ENCODE data around the gene ALDH4A1. TPM values are rescaled to one million over a fixed set of nuclear protein-coding genes. Genes with fewer than 3 reads are reported as not detected.
"Not testable (repeated sequence)": the region's sequence is repeated elsewhere in the genome, so short reads cannot be mapped to it uniquely, and the experiment has no call there.

Gene ALDH4A1
- total RNA-seq, 1 donor from 2014 or later = 16.6 TPM

DNA sequence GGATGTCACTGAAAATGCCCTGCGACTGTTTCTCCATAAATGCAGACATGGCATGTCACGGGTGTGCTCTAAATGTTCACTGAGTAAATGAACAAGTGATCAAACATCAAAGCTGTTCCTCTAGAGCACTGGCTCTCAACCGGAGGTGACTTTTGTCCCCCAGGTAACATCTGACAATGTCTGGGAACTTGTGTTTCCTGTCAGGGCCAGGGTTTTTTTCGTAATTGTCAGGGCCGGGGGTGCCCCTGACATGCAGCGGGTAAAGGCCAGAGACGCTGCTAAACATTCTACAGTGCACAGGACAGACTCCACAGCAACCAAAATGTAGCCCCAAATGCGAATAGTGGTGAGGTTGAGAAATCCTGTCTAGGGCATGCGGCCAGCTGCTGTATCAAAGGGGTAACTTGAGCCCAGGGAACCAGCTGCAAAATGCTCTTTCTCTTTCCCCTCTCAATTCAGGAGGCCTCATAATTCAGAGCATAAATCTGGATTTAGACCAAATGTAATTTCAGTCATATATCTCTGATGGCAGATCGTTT is 2.0 kb downstream of the ALDH4A1 start:
- H3K4me1 ChIP-seq = peaks cover 6 to 9% of the 10 kb centered on the region in 2 donors
- no peak for DNase-seq (ENCODE audit: low spot score in 2 of 2)
- intact Hi-C loops (cut with DNase I) = loop anchor here (5.0 kb wide), 1 partner anchor 307 kb away; no protein-coding TSS in a partner anchor
- H3K4me3 ChIP-seq = no peak overlapping the region
- H3K36me3 ChIP-seq = no peaks in the 10 kb centered on the region
- H3K9me3 ChIP-seq = no peaks in the 10 kb centered on the region
- H3K27ac ChIP-seq = no peak overlapping the region
- TF ChIP-seq, protein P1, sequence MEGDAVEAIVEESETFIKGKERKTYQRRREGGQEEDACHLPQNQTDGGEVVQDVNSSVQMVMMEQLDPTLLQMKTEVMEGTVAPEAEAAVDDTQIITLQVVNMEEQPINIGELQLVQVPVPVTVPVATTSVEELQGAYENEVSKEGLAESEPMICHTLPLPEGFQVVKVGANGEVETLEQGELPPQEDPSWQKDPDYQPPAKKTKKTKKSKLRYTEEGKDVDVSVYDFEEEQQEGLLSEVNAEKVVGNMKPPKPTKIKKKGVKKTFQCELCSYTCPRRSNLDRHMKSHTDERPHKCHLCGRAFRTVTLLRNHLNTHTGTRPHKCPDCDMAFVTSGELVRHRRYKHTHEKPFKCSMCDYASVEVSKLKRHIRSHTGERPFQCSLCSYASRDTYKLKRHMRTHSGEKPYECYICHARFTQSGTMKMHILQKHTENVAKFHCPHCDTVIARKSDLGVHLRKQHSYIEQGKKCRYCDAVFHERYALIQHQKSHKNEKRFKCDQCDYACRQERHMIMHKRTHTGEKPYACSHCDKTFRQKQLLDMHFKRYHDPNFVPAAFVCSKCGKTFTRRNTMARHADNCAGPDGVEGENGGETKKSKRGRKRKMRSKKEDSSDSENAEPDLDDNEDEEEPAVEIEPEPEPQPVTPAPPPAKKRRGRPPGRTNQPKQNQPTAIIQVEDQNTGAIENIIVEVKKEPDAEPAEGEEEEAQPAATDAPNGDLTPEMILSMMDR (IDR thresholded peaks at IDR 0.05) = no peak
- H3K27me3 ChIP-seq = no peaks in the 10 kb centered on the region

DNA sequence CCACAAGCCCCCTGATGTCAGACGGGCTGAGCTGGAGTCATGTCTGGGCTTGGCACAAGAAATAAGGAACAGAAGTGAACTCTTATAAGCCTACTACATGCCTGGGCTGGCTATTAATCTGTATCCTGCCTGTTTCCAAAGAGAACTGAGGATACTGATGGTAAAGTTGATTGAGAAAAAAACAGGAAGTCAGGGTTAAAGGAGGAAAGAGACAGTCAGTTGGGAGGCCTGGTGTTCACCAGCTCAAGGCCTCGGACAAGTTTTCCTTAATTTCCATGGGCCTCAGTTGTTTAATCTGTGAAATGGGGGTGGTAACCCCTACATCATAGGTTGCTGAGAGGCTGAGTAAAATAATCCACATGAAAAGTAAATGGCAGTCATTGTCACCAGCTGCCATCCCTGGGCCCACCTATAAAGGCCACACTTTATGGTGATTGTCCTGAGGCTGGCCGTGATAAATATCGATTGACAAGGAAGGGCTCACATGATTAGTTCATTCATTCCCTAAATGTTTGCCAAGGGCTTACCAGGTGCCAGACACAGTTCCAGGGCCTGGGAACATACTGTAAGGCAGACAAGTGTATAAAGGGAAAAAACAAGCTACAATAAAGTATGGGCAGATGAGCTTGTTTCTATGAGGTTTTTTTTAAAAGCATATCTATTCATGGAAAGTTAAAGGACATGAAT is 2.8 kb downstream of the ALDH4A1 start:
- H3K4me3 ChIP-seq = no peak overlapping the region
- intact Hi-C loops (cut with DNase I) = loop anchor here (5.0 kb wide), 1 partner anchor 308 kb away; no protein-coding TSS in a partner anchor
- H3K9me3 ChIP-seq = no peaks in the 10 kb centered on the region
- H3K36me3 ChIP-seq = no peaks in the 10 kb centered on the region
- TF ChIP-seq, protein P1 (IDR thresholded peaks at IDR 0.05) = no peak
- no peak for DNase-seq (ENCODE audit: low spot score in 2 of 2)
- H3K27ac ChIP-seq = no peak overlapping the region
- H3K27me3 ChIP-seq = no peaks in the 10 kb centered on the region
- H3K4me1 ChIP-seq = peaks cover 6 to 9% of the 10 kb centered on the region in 2 donors

DNA sequence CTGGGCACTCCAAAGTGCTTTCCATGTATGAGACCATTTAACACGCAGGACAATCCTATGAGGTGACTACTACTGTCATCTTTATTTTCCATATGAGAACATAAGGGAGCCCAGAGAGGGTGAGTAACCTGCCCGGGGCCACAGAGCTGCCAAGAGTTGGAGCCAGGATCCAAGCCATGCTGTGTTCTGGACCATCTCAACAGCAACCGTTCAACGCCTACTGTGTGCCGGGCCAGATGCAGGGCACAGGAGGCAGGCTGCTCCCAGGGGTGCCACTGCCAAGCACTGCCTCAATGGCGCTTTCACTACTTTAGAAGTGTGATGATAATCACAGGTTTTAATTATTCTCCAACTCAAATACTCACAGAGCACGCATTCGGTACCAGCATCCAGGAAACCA is 3.8 kb downstream of the ALDH4A1 start:
- Histone ChIP-seq H3K4me3 (no peak overlapping the region), H3K9me3 (no peaks in the 10 kb centered on the region), H3K27me3 (no peaks in the 10 kb centered on the region), H3K36me3 (no peaks in the 10 kb centered on the region), H3K4me1 (peaks cover 4 to 5% of the 10 kb centered on the region in 2 donors), H3K27ac (no peak overlapping the region)
- no peak for DNase-seq (ENCODE audit: low spot score in 2 of 2)
- TF ChIP-seq, protein P1 (IDR thresholded peaks at IDR 0.05) = no peak
- intact Hi-C loops (cut with DNase I) = no loop called here

DNA sequence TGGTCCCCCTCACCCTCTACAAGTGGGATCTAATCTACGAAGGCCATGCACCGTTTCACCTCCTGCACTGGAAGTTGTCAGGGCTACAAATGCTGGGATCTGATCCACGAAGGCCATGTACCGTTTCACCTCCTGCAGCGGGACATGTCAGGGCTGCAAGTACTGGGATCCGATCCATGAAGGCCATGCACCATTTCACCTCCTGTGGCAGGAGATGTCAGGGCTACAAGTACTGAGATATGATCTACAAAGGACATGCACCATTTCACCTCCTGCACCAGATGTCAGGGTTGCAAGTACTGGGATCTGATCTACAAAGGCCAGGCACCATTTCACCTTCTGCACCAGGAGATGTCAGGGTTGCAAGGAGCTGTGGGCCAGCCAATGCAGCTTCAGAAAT is 7.0 kb downstream of the ALDH4A1 start:
- no peak for DNase-seq (ENCODE audit: low spot score in 2 of 2)
- Histone ChIP-seq H3K27ac (no peak overlapping the region), H3K4me1 (peaks cover 5 to 9% of the 10 kb centered on the region in 2 donors), H3K9me3 (no peaks in the 10 kb centered on the region), H3K4me3 (no peak overlapping the region), H3K27me3 (no peaks in the 10 kb centered on the region), H3K36me3 (no peaks in the 10 kb centered on the region)
- intact Hi-C loops (cut with DNase I) = no loop called here
- TF ChIP-seq, protein P1 (IDR thresholded peaks at IDR 0.05) = no peak

DNA sequence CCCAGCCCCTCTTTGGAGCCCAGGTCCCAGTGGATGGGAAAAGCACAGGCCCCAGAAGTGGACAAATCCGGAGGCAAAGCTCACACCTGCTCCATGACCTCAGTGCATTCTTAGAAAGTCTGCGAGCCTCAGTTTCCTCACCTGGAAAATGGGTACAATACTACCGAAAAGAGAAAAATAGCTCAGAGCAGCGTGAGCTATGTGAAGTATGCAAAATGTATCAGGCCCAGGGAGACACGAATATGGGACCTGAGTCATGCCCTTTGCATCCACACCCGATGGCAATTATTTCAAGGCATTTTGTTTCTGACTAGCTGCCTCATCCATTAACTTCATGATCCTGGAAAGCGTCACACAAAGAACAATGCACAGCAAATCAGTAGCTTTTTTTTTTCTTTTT is 9.2 kb downstream of the ALDH4A1 start:
- TF ChIP-seq, protein P1 (IDR thresholded peaks at IDR 0.05) = no peak
- intact Hi-C loops (cut with DNase I) = no loop called here
- no peak for DNase-seq (ENCODE audit: low spot score in 2 of 2)
- Histone ChIP-seq H3K4me3 (no peak overlapping the region), H3K9me3 (no peaks in the 10 kb centered on the region), H3K36me3 (peaks cover 0 to 4% of the 10 kb centered on the region in 2 donors), H3K4me1 (peaks cover 5 to 12% of the 10 kb centered on the region in 2 donors), H3K27ac (no peak overlapping the region), H3K27me3 (no peaks in the 10 kb centered on the region)

DNA sequence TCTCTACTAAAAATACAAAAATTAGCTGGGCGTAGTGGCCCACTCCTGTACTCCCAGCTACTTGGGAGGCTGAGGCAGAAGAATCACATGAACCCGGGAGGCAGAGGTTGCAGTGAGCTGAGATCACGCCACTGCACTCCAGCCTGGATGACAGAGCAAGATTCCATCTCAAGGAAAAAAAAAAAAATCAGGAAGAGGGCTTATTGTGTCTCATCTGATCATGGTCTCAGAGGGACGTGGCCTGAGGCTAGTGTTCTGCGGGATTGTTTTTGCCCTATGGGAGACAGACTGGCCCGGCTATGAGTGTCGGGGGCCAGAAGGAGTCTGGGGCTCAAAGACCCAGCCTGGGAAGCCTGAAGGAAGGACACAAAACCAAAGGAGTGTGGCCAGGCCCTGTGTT is 10.5 kb downstream of the ALDH4A1 start:
- H3K9me3 ChIP-seq; H3K27ac ChIP-seq; H3K27me3 ChIP-seq; intact Hi-C loops (cut with DNase I); H3K36me3 ChIP-seq; DNase-seq (ENCODE audit: low spot score in 2 of 2); H3K4me3 ChIP-seq: not testable (repeated sequence)
- peaks cover 5 to 12% of the 10 kb centered on the region in 2 donors for H3K4me1 ChIP-seq

All from ascending aorta (tissue), 2 donors.